Thoracic aorta (tissue), 2 donors: ENCODE data around the gene HOATZ. TPM values are rescaled to one million over a fixed set of nuclear protein-coding genes. Genes with fewer than 3 reads are reported as not detected.

Experiments
- ATAC-seq: fragments of 150-250 bp; one replicate; pipeline ENCODE4 v1.8.0; 2017; ENCODE audit warnings: low read depth; ENCODE audit not compliant: insufficient number of reproducible peaks, low FRiP score
- DNase-seq: peaks from one replicate; pipeline ENCODE4 v3.0.0-alpha.2; 2020; ENCODE audit warnings: low spot score
- H3K27ac ChIP-seq, 2 donors: fragments of 200-600 bp; sonication (generic); 1 replicate in 1 of 2; 2 replicates in 1 of 2; pipeline ENCODE4 v1.5.1; 2016; ENCODE audit warnings: mild to moderate bottlenecking in 2 of 2, moderate library complexity in 2 of 2
- H3K27me3 ChIP-seq: fragments of 200-600 bp; sonication (generic); replicated peaks from 2 replicates; pipeline ENCODE4 v1.6.0; 2016; ENCODE audit warnings: mild to moderate bottlenecking; ENCODE audit not compliant: insufficient read depth
- H3K36me3 ChIP-seq: fragments of 200-600 bp; sonication (generic); one replicate; pipeline ENCODE4 v1.5.1; 2016
- H3K4me1 ChIP-seq, 2 donors: fragments of 200-600 bp; sonication (generic); 1 replicate in 1 of 2; 2 replicates in 1 of 2; pipeline versions ENCODE4 v1.5.1 to v1.6.0; 2016; ENCODE audit warnings: low read depth in 2 of 2, mild to moderate bottlenecking in 1 of 2; ENCODE audit not compliant: control insufficient read depth in 1 of 2
- H3K4me3 ChIP-seq: fragments of 200-600 bp; sonication (generic); 2 replicates; pipeline ENCODE4 v1.5.1; 2016; ENCODE audit warnings: mild to moderate bottlenecking
- H3K9me3 ChIP-seq: fragments of 200-600 bp; sonication (generic); 2 replicates; pipeline ENCODE4 v1.5.1; 2016
- CTCF ChIP-seq: fragments of 200-600 bp; sonication (generic); IDR thresholded peaks from one replicate; pipeline ENCODE4 v1.5.1; 2019; ENCODE audit warnings: antibody characterized with exemption
- total RNA-seq, 2 donors: library from RNA; depleted of rRNA; stranded (reverse); fragments of >200 nt; gene quantifications; one replicate each; pipeline versions ENCODE4 v1.1.0 to v1.2.3, GENCODE V29; 2016

HOATZ gene
- total RNA-seq, 2 donors from 2014 or later = not detected

- no peak for DNase-seq
- no peak for ATAC-seq
- H3K9me3 ChIP-seq = no peaks in the 10 kb centered on the region
- H3K4me1 ChIP-seq = peaks cover 8 to 14% of the 10 kb centered on the region in 2 donors
- H3K4me3 ChIP-seq = no peak overlapping the region
- no peak for TF ChIP-seq CTCF
- H3K27ac ChIP-seq = no peak overlapping the region
- H3K36me3 ChIP-seq = peaks cover 3% of the 10 kb centered on the region
- H3K27me3 ChIP-seq = no peaks in the 10 kb centered on the region
Measured at GRCh38 chr11:111560800-111561199, 46.2 kb downstream of the HOATZ start.

GRCh38 chr11:111561306-111561705 lies 46.7 kb downstream of the HOATZ start:
- no peak overlapping the region for H3K27ac ChIP-seq
- no peak overlapping the region for H3K4me3 ChIP-seq
- H3K36me3 ChIP-seq = peaks cover 3% of the 10 kb centered on the region
- no peak for ATAC-seq
- H3K9me3 ChIP-seq = no peaks in the 10 kb centered on the region
- no peak for TF ChIP-seq CTCF
- peaks cover 8 to 14% of the 10 kb centered on the region in 2 donors for H3K4me1 ChIP-seq
- H3K27me3 ChIP-seq = no peaks in the 10 kb centered on the region
- no peak for DNase-seq

- ATAC-seq (no peak), DNase-seq (no peak)
- no peaks in the 10 kb centered on the region for H3K27me3 ChIP-seq
- no peak overlapping the region for H3K4me3 ChIP-seq
- H3K9me3 ChIP-seq = no peaks in the 10 kb centered on the region
- no peak for TF ChIP-seq CTCF
- H3K36me3 ChIP-seq = peaks cover 3% of the 10 kb centered on the region
- peaks cover 8 to 13% of the 10 kb centered on the region in 2 donors for H3K4me1 ChIP-seq
- no peak overlapping the region for H3K27ac ChIP-seq
Measured at GRCh38 chr11:111561791-111562325, 47.3 kb downstream of the HOATZ start.

- ATAC-seq = no peak
- H3K36me3 ChIP-seq = peaks cover 3% of the 10 kb centered on the region
- TF ChIP-seq CTCF = no peak
- H3K4me3 ChIP-seq = no peak overlapping the region
- H3K9me3 ChIP-seq = no peaks in the 10 kb centered on the region
- H3K27me3 ChIP-seq = no peaks in the 10 kb centered on the region
- no peak for DNase-seq
- no peak overlapping the region for H3K27ac ChIP-seq
- H3K4me1 ChIP-seq = peaks cover 4% of the 10 kb centered on the region in 2 donors
Measured at GRCh38 chr11:111562692-111563389, 48.3 kb downstream of the HOATZ start.

- no peak overlapping the region for H3K27ac ChIP-seq
- H3K4me1 ChIP-seq = no peaks in the 10 kb centered on the region
- DNase-seq (no peak), ATAC-seq (no peak)
- no peaks in the 10 kb centered on the region for H3K9me3 ChIP-seq
- no peak overlapping the region for H3K4me3 ChIP-seq
- H3K36me3 ChIP-seq = peaks cover 3% of the 10 kb centered on the region
- TF ChIP-seq CTCF = peak; percentile 87
- H3K27me3 ChIP-seq = no peaks in the 10 kb centered on the region
Measured at GRCh38 chr11:111565114-111565720, 50.6 kb downstream of the HOATZ start.
